WTC11 (cell line): ENCODE data around the gene GAB2. TPM values are rescaled to one million over a fixed set of nuclear protein-coding genes. Genes with fewer than 3 reads are reported as not detected.

Source experiments
- ATAC-seq: fragments of 200-7000 bp; cut with Tn5 transposase; 2 replicates; pipeline ENCODE4 v1.10.0; 2021; ENCODE audit warnings: mild to moderate bottlenecking, moderate library complexity
- CTCF ChIA-PET: fragments of 300-600 bp; sonication (Branson Sonifier 250); formaldehyde crosslinking; loops from one replicate; lab custom pipeline; 2021; ENCODE audit warnings: antibody characterized with exemption; lab: Charles Lee
- POLR2A ChIA-PET: fragments of 350-600 bp; sonication (Branson Sonifier 250); formaldehyde crosslinking; loops from one replicate; lab custom pipeline; 2021; ENCODE audit warnings: antibody characterized with exemption; lab: Charles Lee
- DNase-seq: peaks from one replicate; pipeline ENCODE4 v3.0.0; 2021; ENCODE audit warnings: low spot score
- H3K27ac Mint-ChIP-seq: 2 replicates; pipeline ENCODE4 v1.8.0; 2021; ENCODE audit warnings: mixed read lengths
- H3K27me3 Mint-ChIP-seq: 2 replicates; pipeline ENCODE4 v1.8.0; 2021; ENCODE audit warnings: low read depth, mild to moderate bottlenecking, moderate library complexity, mixed read lengths
- H3K36me3 Mint-ChIP-seq: 2 replicates; pipeline ENCODE4 v1.8.0; 2021; ENCODE audit warnings: mixed read lengths
- H3K4me1 Mint-ChIP-seq: 2 replicates; pipeline ENCODE4 v1.8.0; 2022; ENCODE audit warnings: mixed read lengths
- H3K4me3 Mint-ChIP-seq: 2 replicates; pipeline ENCODE4 v1.8.0; 2021; ENCODE audit warnings: mild to moderate bottlenecking, moderate library complexity, mixed read lengths
- H3K9me3 Mint-ChIP-seq: 2 replicates; pipeline ENCODE4 v1.8.0; 2021; ENCODE audit warnings: mixed read lengths
- AR ChIP-seq: fragments of 250-450 bp; sonication (Bioruptor Pico); IDR thresholded peaks from 2 replicates; pipeline ENCODE4 v1.9.0; 2021; ENCODE audit warnings: mild to moderate bottlenecking
- ATF3 ChIP-seq: sonication (generic); formaldehyde crosslinking; conservative IDR thresholded peaks from 2 replicates; pipeline ENCODE4 v1.8.1; 2022; ENCODE audit warnings: mild to moderate bottlenecking, missing genetic modification reagents
- CBFB ChIP-seq: sonication (generic); formaldehyde crosslinking; IDR thresholded peaks from 2 replicates; pipeline ENCODE4 v1.8.1; 2022; ENCODE audit warnings: mild to moderate bottlenecking, low read depth, missing genetic modification reagents
- CTCF ChIP-seq: fragments of 200-600 bp; IDR thresholded peaks from 2 replicates; pipeline ENCODE4 v1.8.0; 2022; ENCODE audit warnings: antibody characterized with exemption
- EMX1 ChIP-seq: fragments of 250-450 bp; sonication (Bioruptor Pico); IDR thresholded peaks from 2 replicates; pipeline ENCODE4 v1.8.0; 2021; ENCODE audit warnings: mild to moderate bottlenecking
- FOXJ3 ChIP-seq: sonication (generic); formaldehyde crosslinking; IDR thresholded peaks from 2 replicates; pipeline ENCODE4 v1.9.0; 2021; ENCODE audit warnings: missing genetic modification reagents, mild to moderate bottlenecking, borderline replicate concordance
- FOXP1 ChIP-seq: sonication (generic); formaldehyde crosslinking; IDR thresholded peaks from 2 replicates; pipeline ENCODE4 v1.8.0; 2022; ENCODE audit warnings: missing genetic modification reagents, mild to moderate bottlenecking, moderate library complexity, borderline replicate concordance
- GABPB1 ChIP-seq: sonication (generic); formaldehyde crosslinking; IDR thresholded peaks from 2 replicates; pipeline ENCODE4 v1.8.1; 2023; ENCODE audit warnings: mild to moderate bottlenecking, missing genetic modification reagents
- HMGXB4 ChIP-seq: sonication (generic); formaldehyde crosslinking; IDR thresholded peaks from 2 replicates; pipeline ENCODE4 v1.8.1; 2023; ENCODE audit warnings: mild to moderate bottlenecking, moderate library complexity, missing genetic modification reagents
- IRF2 ChIP-seq: sonication (generic); formaldehyde crosslinking; IDR thresholded peaks from 2 replicates; pipeline ENCODE4 v1.8.0; 2022; ENCODE audit warnings: low read depth, missing genetic modification reagents, borderline replicate concordance
- JAZF1 ChIP-seq: fragments of 250-450 bp; sonication (Bioruptor Pico); IDR thresholded peaks from 2 replicates; pipeline ENCODE4 v1.9.0; 2021; ENCODE audit warnings: moderate library complexity, mild to moderate bottlenecking, inconsistent platforms
- JUN ChIP-seq: sonication (generic); formaldehyde crosslinking; IDR thresholded peaks from 2 replicates; pipeline ENCODE4 v1.8.0; 2023; ENCODE audit warnings: mild to moderate bottlenecking, missing genetic modification reagents
- KAT7 ChIP-seq: sonication (generic); formaldehyde crosslinking; IDR thresholded peaks from 2 replicates; pipeline ENCODE4 v1.8.1; 2023; ENCODE audit warnings: missing genetic modification reagents, mild to moderate bottlenecking, borderline replicate concordance
- NR3C1 ChIP-seq: sonication (generic); formaldehyde crosslinking; conservative IDR thresholded peaks from 2 replicates; pipeline ENCODE4 v1.8.1; 2023; ENCODE audit warnings: low read depth, mild to moderate bottlenecking, missing genetic modification reagents
- OVOL2 ChIP-seq: fragments of 250-450 bp; sonication (Bioruptor Pico); IDR thresholded peaks from 2 replicates; pipeline ENCODE4 v1.9.0; 2021; ENCODE audit warnings: mild to moderate bottlenecking, borderline replicate concordance
- RORB ChIP-seq: fragments of 250-450 bp; sonication (Bioruptor Pico); IDR thresholded peaks from 2 replicates; pipeline ENCODE4 v1.9.0; 2021; ENCODE audit warnings: mild to moderate bottlenecking
- SMAD3 ChIP-seq: sonication (generic); formaldehyde crosslinking; IDR thresholded peaks from 2 replicates; pipeline ENCODE4 v1.8.0; 2022; ENCODE audit warnings: missing genetic modification reagents, mild to moderate bottlenecking, borderline replicate concordance
- STAT6 ChIP-seq: sonication (generic); formaldehyde crosslinking; conservative IDR thresholded peaks from 2 replicates; pipeline ENCODE4 v1.8.1; 2023; ENCODE audit warnings: mild to moderate bottlenecking, low read depth, missing genetic modification reagents, moderate library complexity
- USF1 ChIP-seq: sonication (generic); formaldehyde crosslinking; IDR thresholded peaks from 2 replicates; pipeline ENCODE4 v1.8.0; 2022; ENCODE audit warnings: mild to moderate bottlenecking, missing genetic modification reagents
- ZBTB21 ChIP-seq: sonication (generic); formaldehyde crosslinking; IDR thresholded peaks from 2 replicates; pipeline ENCODE4 v1.8.1; 2023; ENCODE audit warnings: mild to moderate bottlenecking, missing genetic modification reagents, borderline replicate concordance
- ZNF512 ChIP-seq: sonication (generic); formaldehyde crosslinking; IDR thresholded peaks from 2 replicates; pipeline ENCODE4 v1.8.1; 2022; ENCODE audit warnings: missing genetic modification reagents, borderline replicate concordance
- ZSCAN18 ChIP-seq: fragments of 250-450 bp; sonication (Bioruptor Pico); IDR thresholded peaks from 2 replicates; pipeline ENCODE4 v2.1.2; 2022; ENCODE audit warnings: mild to moderate bottlenecking, moderate library complexity
- total RNA-seq: library from RNA; stranded (reverse); gene quantifications from 3 replicates; pipeline ENCODE4 v1.2.3, GENCODE V29; 2021

GAB2 gene
- total RNA-seq, 1 experiment from 2014 or later = 10.6 TPM

GRCh38 chr11:78349624-78350023, 68.0 kb downstream of the GAB2 start (continued):
- TF ChIP-seq CTCF (no peak), IRF2 (no peak), USF1 (no peak)
- TF ChIP-seq, all 79 proteins: peak for 0

GRCh38 chr11:78349114-78349513, 68.5 kb downstream of the GAB2 start:
- Mint-ChIP-seq H3K9me3 (no peaks in the 10 kb centered on the region), H3K4me3 (no peak overlapping the region), H3K4me1 (peaks cover 15% of the 10 kb centered on the region), H3K27me3 (no peaks in the 10 kb centered on the region; the same call in 1 of the 2 replicates), H3K27ac (no peak overlapping the region), H3K36me3 (no peaks in the 10 kb centered on the region)
- ATAC-seq (no peak), DNase-seq (no peak)
- TF ChIP-seq EMX1 (CRISPR knock-in tag) (no peak), CBFB (CRISPR knock-in tag) (no peak), GABPB1 (CRISPR knock-in tag) (no peak), JAZF1 (CRISPR knock-in tag) (no peak), FOXP1 (CRISPR knock-in tag) (no peak), ZBTB21 (CRISPR knock-in tag) (no peak), AR (no peak), OVOL2 (CRISPR knock-in tag) (no peak), SMAD3 (no peak), ZSCAN18 (CRISPR knock-in tag) (no peak), KAT7 (CRISPR knock-in tag) (no peak), RORB (CRISPR knock-in tag) (no peak), FOXJ3 (CRISPR knock-in tag) (no peak), JUN (CRISPR knock-in tag) (no peak)
- ChIA-PET POLR2A (no interaction called here), CTCF (interaction anchor here (1.5 kb wide), 1 partner anchor 216 kb away, joined by 3 read pairs; no protein-coding TSS in a partner anchor)

- ATAC-seq (no peak), DNase-seq (no peak)
- H3K4me1 Mint-ChIP-seq = peaks cover 15% of the 10 kb centered on the region
- ChIA-PET CTCF (no interaction called here), POLR2A (no interaction called here)
- no peaks in the 10 kb centered on the region for H3K9me3 Mint-ChIP-seq
- H3K4me3 Mint-ChIP-seq = no peak overlapping the region
- H3K27me3 Mint-ChIP-seq = no peaks in the 10 kb centered on the region; the same call in 1 of the 2 replicates
- no peak overlapping the region for H3K27ac Mint-ChIP-seq
- H3K36me3 Mint-ChIP-seq = no peaks in the 10 kb centered on the region
- TF ChIP-seq STAT6 (CRISPR knock-in tag) (no peak), HMGXB4 (CRISPR knock-in tag) (no peak), OVOL2 (CRISPR knock-in tag) (no peak), ATF3 (CRISPR knock-in tag) (no peak), ZNF512 (CRISPR knock-in tag) (no peak), NR3C1 (CRISPR knock-in tag) (no peak)
These were observed 69.7 kb downstream of the GAB2 start for GRCh38 chr11:78347956-78348355.
